MM.1S (cell line): ENCODE data around the gene BRIP1.

Experiments
- CTCF ChIP-seq: fragments of 300-600 bp; sonication (generic); IDR thresholded peaks from 2 replicates; pipeline ENCODE4 v1.5.1; 2016; ENCODE audit warnings: antibody characterized with exemption, low read length, mixed read lengths
- EZH2 ChIP-seq: fragments of 300-600 bp; sonication (generic); optimal IDR thresholded peaks from 2 replicates; pipeline ENCODE3; 2017; ENCODE audit warnings: low read depth, mild to moderate bottlenecking, antibody characterized with exemption, low read length, mixed read lengths
- EZH2phosphoT487 ChIP-seq: fragments of 300-600 bp; sonication (generic); IDR thresholded peaks from 2 replicates; pipeline ENCODE4 v1.6.1; 2018; ENCODE audit warnings: antibody characterized with exemption, low read length

- TF ChIP-seq CTCF (no peak), EZH2phosphoT487 (no peak), EZH2 (no peak)
Observed at GRCh38 chr17:61828694-61829093, 34.6 kb downstream of the BRIP1 start.
